ENCODE measurements around the gene TLCD3B.

- no peak for TF ChIP-seq EP300 (IDR thresholded peaks at IDR 0.05)
- TF ChIP-seq POLR2AphosphoS5 (IDR thresholded peaks at IDR 0.05), result no peak
Observed at GRCh38 chr16:30004424-30004776, 26.7 kb downstream of the TLCD3B start.
